Breast epithelium (tissue), 3 donors: Measurements from ENCODE around the gene LPAR1.

Source experiments
- POLR2A ChIP-seq: fragments of 450-650 bp; IDR thresholded peaks from one replicate; pipeline ENCODE4 v1.6.1; 2016; ENCODE audit warnings: antibody characterized with exemption, mild to moderate bottlenecking, moderate library complexity
- TF ChIP-seq, protein P1 (sequence below), 3 donors: fragments of 450-650 bp; IDR thresholded peaks; one replicate each; pipeline ENCODE4 v1.5.1; 2016 to 2017; ENCODE audit warnings: antibody characterized with exemption in 3 of 3, mild to moderate bottlenecking in 3 of 3, moderate library complexity in 3 of 3

DNA sequence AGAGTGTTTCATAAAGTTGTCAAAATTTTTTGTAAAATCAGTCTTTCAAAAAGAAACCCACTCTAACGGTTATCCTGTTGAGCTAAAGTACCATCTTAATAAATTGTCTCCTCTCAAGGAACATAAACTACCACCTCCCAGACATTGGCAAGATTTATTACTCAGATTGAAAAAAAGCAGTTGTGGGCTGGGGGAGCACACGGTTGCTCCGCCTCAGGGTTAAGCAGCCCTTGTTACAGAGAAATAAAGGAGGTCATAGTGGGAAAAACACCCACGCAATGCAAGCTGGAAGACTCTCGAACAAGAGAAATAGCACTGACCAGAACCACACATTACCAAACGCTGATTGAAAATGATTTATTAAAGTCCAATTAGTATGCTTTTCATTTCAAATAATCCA is 165.3 kb downstream of the LPAR1 start:
- no peak for TF ChIP-seq POLR2A
- TF ChIP-seq, protein P1, sequence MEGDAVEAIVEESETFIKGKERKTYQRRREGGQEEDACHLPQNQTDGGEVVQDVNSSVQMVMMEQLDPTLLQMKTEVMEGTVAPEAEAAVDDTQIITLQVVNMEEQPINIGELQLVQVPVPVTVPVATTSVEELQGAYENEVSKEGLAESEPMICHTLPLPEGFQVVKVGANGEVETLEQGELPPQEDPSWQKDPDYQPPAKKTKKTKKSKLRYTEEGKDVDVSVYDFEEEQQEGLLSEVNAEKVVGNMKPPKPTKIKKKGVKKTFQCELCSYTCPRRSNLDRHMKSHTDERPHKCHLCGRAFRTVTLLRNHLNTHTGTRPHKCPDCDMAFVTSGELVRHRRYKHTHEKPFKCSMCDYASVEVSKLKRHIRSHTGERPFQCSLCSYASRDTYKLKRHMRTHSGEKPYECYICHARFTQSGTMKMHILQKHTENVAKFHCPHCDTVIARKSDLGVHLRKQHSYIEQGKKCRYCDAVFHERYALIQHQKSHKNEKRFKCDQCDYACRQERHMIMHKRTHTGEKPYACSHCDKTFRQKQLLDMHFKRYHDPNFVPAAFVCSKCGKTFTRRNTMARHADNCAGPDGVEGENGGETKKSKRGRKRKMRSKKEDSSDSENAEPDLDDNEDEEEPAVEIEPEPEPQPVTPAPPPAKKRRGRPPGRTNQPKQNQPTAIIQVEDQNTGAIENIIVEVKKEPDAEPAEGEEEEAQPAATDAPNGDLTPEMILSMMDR (IDR thresholded peaks at IDR 0.05): no peak
